GM19455 (cell line): ENCODE data around the gene UBAP1.
"Not testable (repeated sequence)": the region's sequence is repeated elsewhere in the genome, so short reads cannot be mapped to it uniquely, and the experiment has no call there.

Experiments
- ATAC-seq: cut with Tn5 transposase; IDR thresholded peaks from one replicate; pipeline ENCODE4 v1.9.1; 2021; ENCODE audit not compliant: unreplicated experiment

UBAP1 gene

GRCh38 chr9:34256987-34257585 lies 78.2 kb downstream of the UBAP1 start:
- ATAC-seq: no peak

- no peak for ATAC-seq
Observed at GRCh38 chr9:34259315-34259714, 80.5 kb downstream of the UBAP1 start.

- ATAC-seq: no peak
Observed at GRCh38 chr9:34262971-34263370, 84.1 kb downstream of the UBAP1 start.

GRCh38 chr9:34267660-34268059 lies 88.8 kb downstream of the UBAP1 start:
- no peak for ATAC-seq

GRCh38 chr9:34271265-34272006 lies 92.6 kb downstream of the UBAP1 start:
- ATAC-seq: no peak

GRCh38 chr9:34272101-34272541 lies 93.3 kb downstream of the UBAP1 start:
- no peak for ATAC-seq

- not testable (repeated sequence) for ATAC-seq
Observed at GRCh38 chr9:34273588-34273987, 94.7 kb downstream of the UBAP1 start.

DNA sequence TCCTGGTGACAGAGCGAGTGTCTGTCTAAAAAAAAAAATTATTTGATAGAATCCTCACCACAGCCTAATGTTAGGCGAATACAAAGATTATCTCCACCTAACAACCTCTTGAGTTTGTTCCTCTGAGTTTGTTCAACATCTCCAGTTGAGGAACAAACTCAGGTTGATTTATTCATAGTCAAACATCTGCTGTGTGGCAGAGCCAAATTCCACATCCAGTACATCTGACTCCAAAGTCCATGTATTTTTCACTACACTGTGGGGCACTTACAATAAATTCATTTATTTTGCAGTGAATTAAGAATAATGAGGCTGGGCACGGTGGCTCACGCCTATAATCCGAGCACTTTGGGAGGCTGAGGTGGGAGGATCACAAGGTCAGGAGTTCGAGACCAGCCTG lies 97.0 kb downstream of the UBAP1 start:
- no peak for ATAC-seq

- no peak for ATAC-seq
Observed at GRCh38 chr9:34276772-34277171, 97.9 kb downstream of the UBAP1 start.

DNA sequence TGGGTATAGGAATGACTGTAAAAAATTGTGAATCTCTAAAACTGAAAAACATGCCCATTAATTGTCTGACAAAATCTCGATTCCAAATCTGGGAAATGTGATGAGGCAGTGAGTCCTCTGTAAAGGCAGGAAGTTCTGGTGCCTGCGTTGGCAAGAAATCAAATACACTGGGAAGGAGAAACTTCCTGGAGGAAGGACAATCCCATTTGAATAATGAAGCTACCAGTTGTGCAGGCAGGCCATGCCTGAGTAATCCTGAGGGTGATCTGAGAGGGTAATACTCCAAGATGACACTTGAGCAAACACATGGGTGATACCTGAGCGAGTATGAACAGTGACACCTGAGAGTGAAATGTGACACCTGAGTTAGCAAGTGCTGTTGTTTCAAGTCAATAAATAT lies 100.6 kb downstream of the UBAP1 start:
- ATAC-seq: no peak

DNA sequence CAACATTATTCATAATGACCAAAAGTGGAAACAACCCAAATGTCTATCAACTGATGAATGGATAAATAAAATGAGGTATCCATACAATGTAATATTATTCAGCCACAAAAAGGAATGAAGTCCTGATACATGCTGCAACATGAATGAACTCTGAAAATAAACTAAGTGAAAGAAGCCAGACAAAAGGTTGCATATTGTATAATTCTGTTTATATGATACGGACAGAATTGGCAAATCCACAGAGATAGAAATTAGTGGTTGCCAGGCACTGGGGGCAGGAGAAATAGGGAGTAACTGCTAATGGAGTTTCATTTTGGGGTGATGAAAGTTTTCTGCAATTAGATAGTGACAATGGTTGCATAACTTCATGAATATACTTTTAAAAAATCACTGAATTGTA lies 103.3 kb downstream of the UBAP1 start:
- no peak for ATAC-seq

DNA sequence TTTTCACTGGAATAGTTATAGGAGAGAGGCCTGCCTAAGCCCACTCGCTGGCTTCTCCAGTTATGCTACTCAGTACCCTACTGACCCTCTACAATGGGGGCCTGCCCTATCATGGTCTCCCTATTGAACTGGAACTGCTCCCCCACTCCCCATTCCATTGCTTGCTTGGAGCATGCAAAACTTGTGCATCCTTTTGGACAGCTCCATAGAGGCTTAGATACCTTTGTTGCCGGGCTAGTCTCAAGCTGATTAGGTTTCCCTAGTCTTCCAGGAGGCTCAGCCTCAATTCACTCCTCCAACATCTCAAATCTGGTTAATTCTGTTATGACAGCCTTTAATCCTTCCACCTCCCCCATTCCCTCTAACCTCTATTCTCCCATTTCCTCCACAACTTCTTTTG lies 110.3 kb downstream of the UBAP1 start:
- ATAC-seq: no peak

- ATAC-seq: no peak
Observed at GRCh38 chr9:34291023-34291422, 112.2 kb downstream of the UBAP1 start.

- ATAC-seq: no peak
Observed at GRCh38 chr9:34291423-34291822, 112.6 kb downstream of the UBAP1 start.

DNA sequence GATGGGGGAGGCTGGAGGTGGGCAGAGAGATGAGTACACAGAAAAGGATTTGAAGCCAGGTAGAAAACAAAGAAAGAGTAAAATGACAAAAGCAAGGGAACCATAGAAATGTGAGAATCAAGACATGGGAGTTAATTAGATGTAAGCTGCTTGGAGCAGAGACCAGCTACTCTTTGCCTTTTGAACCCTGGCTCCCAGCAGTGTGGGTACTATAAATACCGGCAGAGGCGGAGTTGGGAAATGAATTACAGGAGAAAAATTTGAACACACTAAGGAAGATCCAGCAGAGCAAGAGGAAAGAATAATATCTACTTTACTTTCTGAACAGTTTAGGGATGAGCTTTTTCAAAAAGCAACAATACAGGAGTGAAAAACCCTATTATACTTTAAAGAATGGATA lies 113.7 kb downstream of the UBAP1 start:
- no peak for ATAC-seq

- ATAC-seq: not testable (repeated sequence)
Observed at GRCh38 chr9:34301064-34301463, 122.2 kb downstream of the UBAP1 start.
